Liver (tissue), 3 donors: Measurements from ENCODE around the gene KIFBP.

Experiments used
- ATF3 ChIP-seq: IDR thresholded peaks from 2 replicates; pipeline ENCODE4 v1.6.1; 2016; ENCODE audit warnings: antibody characterized with exemption
- CTCF ChIP-seq: fragments of 150-350 bp; IDR thresholded peaks from 2 replicates; pipeline ENCODE4 v1.5.1; 2017; ENCODE audit warnings: improper control_type of control experiment, low read depth, low read length; ENCODE audit not compliant: missing input control
- EGR1 ChIP-seq, 2 donors: IDR thresholded peaks; 2 replicates each; pipeline ENCODE4 v1.6.1; 2016 to 2018; ENCODE audit warnings: antibody characterized with exemption in 2 of 2, low read depth in 2 of 2
- GABPA ChIP-seq, 2 donors: IDR thresholded peaks in 1 of 2; conservative IDR thresholded peaks in 1 of 2; 2 replicates each; pipeline ENCODE4 v1.6.1; 2016; ENCODE audit warnings: antibody characterized with exemption in 2 of 2, mild to moderate bottlenecking in 1 of 2, moderate library complexity in 1 of 2
- HNF4A ChIP-seq, 2 donors: conservative IDR thresholded peaks; 2 replicates each; pipeline ENCODE4 v1.6.1; 2016; ENCODE audit warnings: antibody characterized with exemption in 2 of 2, mild to moderate bottlenecking in 2 of 2
- JUND ChIP-seq, 2 donors: IDR thresholded peaks; 2 replicates each; pipeline ENCODE4 v1.6.1; 2016; ENCODE audit warnings: antibody characterized with exemption in 2 of 2
- MAX ChIP-seq: IDR thresholded peaks from 2 replicates; pipeline ENCODE4 v1.6.1; 2016; ENCODE audit warnings: antibody characterized with exemption
- RAD21 ChIP-seq, 2 donors: IDR thresholded peaks; 2 replicates each; pipeline ENCODE4 v1.6.1; 2016; ENCODE audit warnings: antibody characterized with exemption in 2 of 2, mild to moderate bottlenecking in 2 of 2
- REST ChIP-seq: IDR thresholded peaks from 2 replicates; pipeline ENCODE4 v1.6.1; 2016; ENCODE audit warnings: antibody characterized with exemption, mild to moderate bottlenecking
- SP1 ChIP-seq: IDR thresholded peaks from 2 replicates; pipeline ENCODE4 v1.6.1; 2018; ENCODE audit warnings: antibody characterized with exemption, mild to moderate bottlenecking
- TAF1 ChIP-seq: conservative IDR thresholded peaks from 2 replicates; pipeline ENCODE4 v1.6.1; 2016; ENCODE audit warnings: antibody characterized with exemption, mild to moderate bottlenecking
- YY1 ChIP-seq: IDR thresholded peaks from 2 replicates; pipeline ENCODE4 v1.6.1; 2016; ENCODE audit warnings: antibody characterized with exemption, mild to moderate bottlenecking
- donor health status: healthy.
- donor health status: healthy.

- TF ChIP-seq CTCF (no peak), ATF3 (no peak), JUND (IDR thresholded peaks at IDR 0.05) (no peak), RAD21 (IDR thresholded peaks at IDR 0.05) (no peak), REST (no peak), TAF1 (no peak), SP1 (no peak), MAX (no peak), YY1 (no peak), GABPA (IDR thresholded peaks at IDR 0.05 in 1 of 2, conservative IDR thresholded peaks at IDR 0.05 in 1 of 2) (no peak), EGR1 (IDR thresholded peaks at IDR 0.05; ENCODE audit: low read depth in 2 of 2) (no peak), HNF4A (conservative IDR thresholded peaks at IDR 0.05) (no peak)
These were observed 30.0 kb downstream of the KIFBP start for GRCh38 chr10:69018613-69019012.
